ENCODE measurements around the gene EIF4ENIF1.
A peak's percentile ranks its signal among the peaks of the same experiment; 100 is the strongest.
"Not testable (repeated sequence)": the region's sequence is repeated elsewhere in the genome, so short reads cannot be mapped to it uniquely, and the experiment has no call there.

Gene EIF4ENIF1

DNA sequence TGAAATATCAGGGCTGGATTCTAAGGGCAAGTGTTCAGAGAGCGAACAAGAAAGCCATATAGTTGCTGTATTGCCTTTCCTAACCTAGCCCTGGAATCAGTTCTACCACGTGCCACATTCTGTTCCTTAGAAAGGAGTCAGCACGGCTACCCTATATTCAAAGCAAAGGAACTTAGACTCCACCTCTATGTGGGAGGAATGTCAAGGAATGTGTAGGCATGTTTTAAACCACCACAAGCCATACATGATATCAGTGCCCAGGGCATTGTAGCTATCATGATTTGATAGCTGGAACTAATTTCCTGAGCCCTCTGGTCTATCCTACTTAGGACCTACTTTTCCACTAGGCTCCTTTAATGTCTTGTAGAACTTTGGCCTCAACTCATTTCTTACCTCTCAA is 2.5 kb upstream of the EIF4ENIF1 start:
- no peak overlapping the region for H3K4me3 ChIP-seq (ENCODE audit: low read depth, low read length)

DNA sequence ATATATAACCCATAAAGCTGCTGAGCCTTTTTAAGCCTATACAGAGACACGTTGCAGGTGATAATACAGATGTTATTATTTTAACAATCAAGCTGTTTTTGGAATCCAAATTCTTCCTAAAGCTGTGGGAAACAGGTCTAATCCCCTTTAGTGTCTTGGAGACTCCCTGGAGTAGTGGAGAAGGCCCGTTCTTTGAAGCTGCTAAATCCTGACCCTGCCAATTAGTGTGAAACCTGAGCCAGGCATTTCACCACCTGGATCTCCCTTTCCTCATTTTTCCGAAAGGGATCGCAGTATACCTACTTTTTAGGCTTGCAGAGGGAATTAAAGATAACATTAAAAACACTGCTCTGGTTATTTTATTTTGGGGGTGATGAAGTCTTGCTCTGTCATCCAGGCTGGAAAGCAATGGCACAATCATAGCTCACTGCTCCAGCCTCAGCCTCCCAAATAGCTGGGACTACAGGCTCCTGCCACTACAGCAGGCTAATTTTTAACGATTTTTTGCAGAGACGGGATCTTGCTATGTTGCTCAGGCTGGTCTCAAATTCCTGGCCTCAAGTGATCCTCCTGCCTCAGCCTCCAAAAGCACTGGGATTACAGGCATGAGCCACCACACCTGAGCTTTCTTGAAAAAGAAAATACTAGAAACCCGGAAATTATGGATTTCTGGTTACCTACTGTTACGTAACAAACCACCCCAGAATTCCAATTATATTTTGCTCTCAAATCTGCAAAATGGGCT is 1.7 kb upstream of the EIF4ENIF1 start:
- no peak overlapping the region for H3K4me3 ChIP-seq (ENCODE audit: low read depth, low read length)

DNA sequence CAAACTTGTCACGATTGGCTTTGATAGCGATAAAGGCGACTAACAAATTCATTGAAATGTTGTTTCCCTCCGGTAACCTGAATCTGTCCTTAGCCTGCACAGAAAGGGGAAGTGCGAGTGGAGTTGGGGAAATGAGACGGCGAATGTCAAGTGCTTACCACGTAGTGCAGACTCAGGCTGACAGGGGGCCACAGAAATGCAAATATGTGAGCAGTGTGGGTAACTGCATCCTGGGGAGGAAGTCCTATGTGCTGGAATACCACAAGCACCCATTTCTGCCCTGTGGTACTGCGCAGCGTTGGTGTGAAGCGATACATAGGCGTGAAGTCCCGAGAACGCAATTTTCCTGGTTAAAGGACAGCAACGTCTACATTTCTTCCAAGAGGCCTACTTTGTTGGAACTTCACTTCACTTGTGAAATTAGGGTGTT is 869 bp upstream of the EIF4ENIF1 start:
- peak overlapping the region; percentile 89 for H3K4me3 ChIP-seq (ENCODE audit: low read depth, low read length)

- H3K4me3 ChIP-seq (ENCODE audit: low read depth, low read length) = peak overlapping the region; percentile 89
Observed at GRCh38 chr22:31488988-31489617, 539 bp downstream of the EIF4ENIF1 start.

- H3K4me3 ChIP-seq (ENCODE audit: low read depth, low read length) = peak overlapping the region; percentile 89
Observed at GRCh38 chr22:31488346-31488883, 1.2 kb downstream of the EIF4ENIF1 start.

DNA sequence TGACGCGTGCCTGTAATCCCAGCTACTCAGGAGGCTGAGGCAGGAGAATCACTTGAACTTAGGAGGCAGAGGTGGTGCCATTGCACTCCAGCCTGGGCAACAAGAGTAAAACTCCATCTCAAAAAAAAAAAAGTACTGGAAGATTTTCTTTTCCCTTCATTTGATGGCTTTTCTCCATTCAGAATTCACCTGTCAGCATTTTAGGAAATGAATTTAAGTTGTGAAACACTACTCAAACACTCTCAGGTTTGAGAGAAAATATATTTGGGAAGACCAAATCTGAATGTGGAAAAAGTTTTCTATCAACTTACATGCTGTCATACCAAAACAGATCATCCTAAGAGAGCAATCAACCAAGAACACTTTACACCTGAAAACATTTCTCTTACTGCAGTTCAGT is 2.7 kb downstream of the EIF4ENIF1 start:
- H3K4me3 ChIP-seq (ENCODE audit: low read depth, low read length) = no peak overlapping the region

- H3K4me3 ChIP-seq (ENCODE audit: low read depth, low read length) = not testable (repeated sequence)
Observed at GRCh38 chr22:31486369-31486768, 3.3 kb downstream of the EIF4ENIF1 start.

- H3K4me3 ChIP-seq (ENCODE audit: low read depth, low read length) = not testable (repeated sequence)
Observed at GRCh38 chr22:31482470-31482869, 7.2 kb downstream of the EIF4ENIF1 start.

GRCh38 chr22:31481129-31481528 is 8.5 kb downstream of the EIF4ENIF1 start:
- H3K4me3 ChIP-seq (ENCODE audit: low read depth, low read length) = no peak overlapping the region

DNA sequence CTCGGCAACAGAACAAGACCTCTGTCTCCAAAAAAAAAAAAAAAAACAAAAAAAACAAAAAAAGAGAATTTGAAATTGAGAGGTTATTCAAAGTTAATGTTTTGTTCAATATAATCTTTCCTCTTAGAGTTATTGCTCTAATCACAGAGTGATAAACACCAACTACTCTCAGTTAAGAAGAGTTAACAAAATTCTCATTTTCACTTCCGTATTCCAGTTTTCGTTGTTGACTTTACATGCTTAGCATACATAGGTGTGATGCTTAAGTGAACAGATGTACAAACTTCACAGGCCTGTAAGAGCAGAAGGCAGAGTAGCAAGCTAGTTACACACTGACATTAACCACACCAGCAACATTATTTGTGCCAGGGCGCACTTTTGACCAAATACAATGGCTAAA is 12.3 kb downstream of the EIF4ENIF1 start:
- no peak overlapping the region for H3K4me3 ChIP-seq (ENCODE audit: low read depth, low read length)

- H3K4me3 ChIP-seq (ENCODE audit: low read depth, low read length) = no peak overlapping the region
Observed at GRCh38 chr22:31475800-31476199, 13.8 kb downstream of the EIF4ENIF1 start.

DNA sequence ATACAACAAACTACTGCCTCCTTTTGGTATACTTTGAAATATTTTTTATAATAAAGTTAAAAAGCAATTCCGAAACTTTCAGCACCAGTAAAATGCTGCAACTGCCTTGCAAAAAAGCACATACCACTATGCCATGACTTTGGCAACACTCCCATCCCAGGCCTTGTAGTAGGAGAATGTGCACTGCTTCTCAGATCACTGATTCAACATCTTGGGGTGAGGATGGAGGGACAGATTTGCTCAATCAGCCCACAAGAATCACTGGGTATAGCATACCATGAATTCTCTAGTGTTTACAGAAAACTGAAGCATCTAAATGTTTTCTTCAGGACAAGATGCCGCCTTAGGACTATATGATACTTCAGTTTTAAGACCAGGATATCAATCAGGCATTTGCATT is 14.9 kb downstream of the EIF4ENIF1 start:
- H3K4me3 ChIP-seq (ENCODE audit: low read depth, low read length) = no peak overlapping the region

- no peak overlapping the region for H3K4me3 ChIP-seq (ENCODE audit: low read depth, low read length)
Observed at GRCh38 chr22:31465307-31465706, 24.3 kb downstream of the EIF4ENIF1 start.

- H3K4me3 ChIP-seq (ENCODE audit: low read depth, low read length) = no peak overlapping the region
Observed at GRCh38 chr22:31461699-31462098, 27.9 kb downstream of the EIF4ENIF1 start.

- no peak overlapping the region for H3K4me3 ChIP-seq (ENCODE audit: low read depth, low read length)
Observed at GRCh38 chr22:31451709-31452571, 37.7 kb downstream of the EIF4ENIF1 start.

- no peak overlapping the region for H3K4me3 ChIP-seq (ENCODE audit: low read depth, low read length)
Observed at GRCh38 chr22:31449506-31449905, 40.1 kb downstream of the EIF4ENIF1 start.

DNA sequence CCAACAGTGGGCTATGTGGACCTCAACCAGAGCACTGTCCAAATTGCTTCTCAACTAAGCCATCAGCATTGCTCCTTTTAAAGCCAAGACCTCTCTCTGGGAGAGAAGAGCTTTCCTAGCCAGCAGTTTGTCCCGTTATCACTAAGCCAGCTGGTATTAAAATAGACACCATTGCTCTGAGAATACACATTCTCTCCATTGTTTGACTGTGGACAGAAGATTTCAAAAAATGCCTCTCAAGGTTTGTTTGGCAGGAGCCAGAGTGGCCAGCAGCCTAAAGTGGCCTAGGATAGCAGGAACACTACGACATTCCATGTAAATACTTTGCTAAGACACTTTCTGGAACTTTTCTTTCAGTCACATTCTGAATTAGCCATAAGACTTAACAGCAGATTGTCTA is 41.3 kb downstream of the EIF4ENIF1 start:
- H3K4me3 ChIP-seq (ENCODE audit: low read depth, low read length) = no peak overlapping the region

- H3K4me3 ChIP-seq (ENCODE audit: low read depth, low read length) = no peak overlapping the region
Observed at GRCh38 chr22:31447337-31447736, 42.3 kb downstream of the EIF4ENIF1 start.

GRCh38 chr22:31446767-31447166 is 42.9 kb downstream of the EIF4ENIF1 start:
- no peak overlapping the region for H3K4me3 ChIP-seq (ENCODE audit: low read depth, low read length)

GRCh38 chr22:31446208-31446607 is 43.4 kb downstream of the EIF4ENIF1 start:
- no peak overlapping the region for H3K4me3 ChIP-seq (ENCODE audit: low read depth, low read length)

- no peak overlapping the region for H3K4me3 ChIP-seq (ENCODE audit: low read depth, low read length)
Observed at GRCh38 chr22:31445642-31446041, 44.0 kb downstream of the EIF4ENIF1 start.
